ENCODE data around the gene ZFP91.

- TF ChIP-seq YY1 (IDR thresholded peaks at IDR 0.05; ENCODE audit: insufficient read depth, insufficient read length) (no peak), SUZ12 (IDR thresholded peaks at IDR 0.05; ENCODE audit: extremely low read depth, insufficient read depth, insufficient read length) (no peak)
These were observed 79.8 kb downstream of the ZFP91 start for GRCh38 chr11:58658623-58659022.

All from NT2/D1 (cell line).